GM23338 (cell line): ENCODE measurements around the gene USP3. TPM values are rescaled to one million over a fixed set of nuclear protein-coding genes. Genes with fewer than 3 reads are reported as not detected.

ENCODE experiments used
- ATAC-seq: fragments of 200-7000 bp; cut with Tn5 transposase; 3 replicates; pipeline ENCODE4 v1.9.1; 2020
- DNase-seq: peaks from one replicate; pipeline ENCODE4 v3.0.0-alpha.2; 2015; ENCODE audit warnings: low spot score
- H2AFZ ChIP-seq: fragments of 200-600 bp; sonication (generic); 2 replicates; pipeline ENCODE4 v1.8.0; 2016; ENCODE audit warnings: antibody characterized with exemption, mild to moderate bottlenecking, moderate library complexity
- H3F3A ChIP-seq: fragments of 200-600 bp; sonication (generic); replicated peaks from 2 replicates; pipeline ENCODE4 v1.8.0; 2017; ENCODE audit warnings: antibody characterized with exemption, mixed run types, low read depth
- H3K27ac ChIP-seq: fragments of 200-600 bp; sonication (generic); 2 replicates; pipeline ENCODE4 v1.6.1; 2016; ENCODE audit warnings: low read depth
- H3K27me3 ChIP-seq: fragments of 200-600 bp; sonication (generic); 2 replicates; pipeline ENCODE4 v1.8.0; 2016; ENCODE audit warnings: mild to moderate bottlenecking, mixed run types, moderate library complexity; ENCODE audit not compliant: insufficient read depth
- H3K36me3 ChIP-seq: fragments of 200-600 bp; sonication (generic); 2 replicates; pipeline ENCODE4 v1.8.0; 2016; ENCODE audit warnings: mild to moderate bottlenecking; ENCODE audit not compliant: insufficient read depth
- H3K4me1 ChIP-seq: fragments of 200-600 bp; sonication (generic); 2 replicates; pipeline ENCODE4 v1.8.0; 2016; ENCODE audit warnings: mild to moderate bottlenecking, moderate library complexity; ENCODE audit not compliant: insufficient read depth
- H3K4me2 ChIP-seq: fragments of 200-600 bp; sonication (generic); 2 replicates; pipeline ENCODE4 v1.7.1; 2017; ENCODE audit warnings: mixed run types
- H3K4me3 ChIP-seq: fragments of 200-600 bp; sonication (generic); 2 replicates; pipeline ENCODE4 v1.6.1; 2016; ENCODE audit warnings: mixed run types
- H3K79me2 ChIP-seq: fragments of 200-600 bp; sonication (generic); replicated peaks from 2 replicates; pipeline ENCODE4 v1.8.0; 2017; ENCODE audit warnings: mild to moderate bottlenecking; ENCODE audit not compliant: insufficient read depth
- H3K9me2 ChIP-seq: fragments of 200-600 bp; sonication (generic); 2 replicates; pipeline ENCODE4 v1.8.0; 2017; ENCODE audit not compliant: insufficient read depth
- H4K20me1 ChIP-seq: fragments of 200-600 bp; sonication (generic); replicated peaks from 2 replicates; pipeline ENCODE4 v1.8.0; 2017; ENCODE audit warnings: mild to moderate bottlenecking; ENCODE audit not compliant: insufficient read depth
- H3K27ac Mint-ChIP-seq: 2 replicates; pipeline ENCODE4 v1.8.0; 2020; ENCODE audit warnings: inconsistent platforms, mild to moderate bottlenecking, moderate library complexity, mixed read lengths
- H3K27me3 Mint-ChIP-seq: 3 replicates; pipeline ENCODE4 v1.8.0; 2022; ENCODE audit warnings: low read depth, mild to moderate bottlenecking, moderate library complexity, mixed read lengths, inconsistent platforms; ENCODE audit not compliant: insufficient read depth, poor library complexity
- H3K36me3 Mint-ChIP-seq: 3 replicates; pipeline ENCODE4 v1.8.0; 2021; ENCODE audit warnings: low read depth, mild to moderate bottlenecking, inconsistent platforms, moderate library complexity, mixed read lengths
- H3K4me1 Mint-ChIP-seq: 3 replicates; pipeline ENCODE4 v1.8.0; 2020; ENCODE audit warnings: mild to moderate bottlenecking, inconsistent platforms, mixed read lengths
- H3K4me3 Mint-ChIP-seq: 3 replicates; pipeline ENCODE4 v1.8.0; 2021; ENCODE audit warnings: moderate library complexity, mild to moderate bottlenecking, inconsistent platforms, mixed read lengths
- H3K9me3 Mint-ChIP-seq: 3 replicates; pipeline ENCODE4 v1.8.0; 2020; ENCODE audit warnings: moderate library complexity, mild to moderate bottlenecking, inconsistent platforms, mixed read lengths
- CREB1 ChIP-seq: fragments of 250-450 bp; sonication (Bioruptor Pico); IDR thresholded peaks from 2 replicates; pipeline ENCODE4 v1.5.0; 2020; ENCODE audit warnings: low read depth, mild to moderate bottlenecking, moderate library complexity
- JUNB ChIP-seq: IDR thresholded peaks from one replicate; pipeline ENCODE4 v1.6.1; 2016; ENCODE audit warnings: antibody characterized with exemption; ENCODE audit not compliant: unreplicated experiment
- POLR2AphosphoS5 ChIP-seq: IDR thresholded peaks from 2 replicates; pipeline ENCODE4 v1.6.1; 2016; ENCODE audit warnings: antibody characterized with exemption, low read depth
- STAT1 ChIP-seq: IDR thresholded peaks from one replicate; pipeline ENCODE4 v1.6.1; 2016; ENCODE audit warnings: antibody characterized with exemption; ENCODE audit not compliant: unreplicated experiment
- ZNF114 ChIP-seq: fragments of 250-450 bp; sonication (Bioruptor Pico); IDR thresholded peaks from 2 replicates; pipeline ENCODE4 v1.5.0; 2020; ENCODE audit warnings: mild to moderate bottlenecking, moderate library complexity
- ZNF331 ChIP-seq: fragments of 250-450 bp; sonication (Bioruptor Pico); IDR thresholded peaks from 2 replicates; pipeline ENCODE4 v1.5.0; 2020; ENCODE audit warnings: low read depth, mild to moderate bottlenecking, moderate library complexity
- ZNF462 ChIP-seq: fragments of 250-450 bp; sonication (Bioruptor Pico); IDR thresholded peaks from 2 replicates; pipeline ENCODE4 v1.5.0; 2020; ENCODE audit warnings: mild to moderate bottlenecking, moderate library complexity
- polyA plus RNA-seq: library from polyadenylated mRNA; unstranded; fragments of >200 nt; fragmentation: Nextera tagmentation; extraction: Ambion mirVana; gene quantifications from 2 replicates; pipeline ENCODE4 v1.2.1, GENCODE V29; 2016
- total RNA-seq: library from RNA; depleted of rRNA; stranded (reverse); fragments of >200 nt; shearing (Covaris generic); gene quantifications from 2 replicates; pipeline ENCODE4 v1.2.3, GENCODE V29; 2014
- TF ChIP-seq, protein P1 (sequence below): IDR thresholded peaks from 2 replicates; pipeline ENCODE4 v1.6.1; 2016; ENCODE audit warnings: antibody characterized with exemption
- TF ChIP-seq, protein P2 (sequence below), 2 experiments: fragments of 200-600 bp in 1 of 2; sonication (generic) in 1 of 2; conservative IDR thresholded peaks; 2 replicates each; pipeline versions ENCODE4 v1.5.1 to v1.6.1; 2016 to 2017; ENCODE audit warnings: antibody characterized with exemption in 2 of 2, low read depth in 2 of 2, mild to moderate bottlenecking in 2 of 2, moderate library complexity in 1 of 2
- TF ChIP-seq, protein P3 (sequence below): IDR thresholded peaks from one replicate; pipeline ENCODE4 v1.6.1; 2018; ENCODE audit warnings: antibody characterized with exemption; ENCODE audit not compliant: unreplicated experiment

USP3 gene
- total and polyA plus RNA-seq, 2 experiments from 2014 or later: 9.7 to 9.9 TPM

- Histone ChIP-seq H4K20me1 (no peaks in the 10 kb centered on the region), H3K79me2 (no peaks in the 10 kb centered on the region), H3K27ac (no peak overlapping the region), H2AFZ (no peak overlapping the region), H3K36me3 (peaks cover 6% of the 10 kb centered on the region; the same call in 1 of the 2 replicates), H3K4me2 (no peak overlapping the region), H3K4me3 (no peak overlapping the region), H3K9me2 (no peaks in the 10 kb centered on the region), H3F3A (no peaks in the 10 kb centered on the region), H3K4me1 (no peaks in the 10 kb centered on the region), H3K27me3 (no peaks in the 10 kb centered on the region)
- Mint-ChIP-seq H3K9me3 (no peaks in the 10 kb centered on the region), H3K36me3 (no peaks in the 10 kb centered on the region), H3K27me3 (no peaks in the 10 kb centered on the region), H3K4me3 (no peak overlapping the region), H3K4me1 (no peaks in the 10 kb centered on the region), H3K27ac (no peak overlapping the region)
- ATAC-seq (no peak), DNase-seq (no peak)
- TF ChIP-seq STAT1 (no peak), ZNF462 (CRISPR knock-in tag) (no peak), JUNB (no peak), CREB1 (CRISPR knock-in tag) (no peak), ZNF331 (no peak), ZNF114 (CRISPR knock-in tag) (no peak), POLR2AphosphoS5 (no peak)
- TF ChIP-seq, protein P1, sequence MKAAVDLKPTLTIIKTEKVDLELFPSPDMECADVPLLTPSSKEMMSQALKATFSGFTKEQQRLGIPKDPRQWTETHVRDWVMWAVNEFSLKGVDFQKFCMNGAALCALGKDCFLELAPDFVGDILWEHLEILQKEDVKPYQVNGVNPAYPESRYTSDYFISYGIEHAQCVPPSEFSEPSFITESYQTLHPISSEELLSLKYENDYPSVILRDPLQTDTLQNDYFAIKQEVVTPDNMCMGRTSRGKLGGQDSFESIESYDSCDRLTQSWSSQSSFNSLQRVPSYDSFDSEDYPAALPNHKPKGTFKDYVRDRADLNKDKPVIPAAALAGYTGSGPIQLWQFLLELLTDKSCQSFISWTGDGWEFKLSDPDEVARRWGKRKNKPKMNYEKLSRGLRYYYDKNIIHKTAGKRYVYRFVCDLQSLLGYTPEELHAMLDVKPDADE: no peak
- TF ChIP-seq, protein P2, sequence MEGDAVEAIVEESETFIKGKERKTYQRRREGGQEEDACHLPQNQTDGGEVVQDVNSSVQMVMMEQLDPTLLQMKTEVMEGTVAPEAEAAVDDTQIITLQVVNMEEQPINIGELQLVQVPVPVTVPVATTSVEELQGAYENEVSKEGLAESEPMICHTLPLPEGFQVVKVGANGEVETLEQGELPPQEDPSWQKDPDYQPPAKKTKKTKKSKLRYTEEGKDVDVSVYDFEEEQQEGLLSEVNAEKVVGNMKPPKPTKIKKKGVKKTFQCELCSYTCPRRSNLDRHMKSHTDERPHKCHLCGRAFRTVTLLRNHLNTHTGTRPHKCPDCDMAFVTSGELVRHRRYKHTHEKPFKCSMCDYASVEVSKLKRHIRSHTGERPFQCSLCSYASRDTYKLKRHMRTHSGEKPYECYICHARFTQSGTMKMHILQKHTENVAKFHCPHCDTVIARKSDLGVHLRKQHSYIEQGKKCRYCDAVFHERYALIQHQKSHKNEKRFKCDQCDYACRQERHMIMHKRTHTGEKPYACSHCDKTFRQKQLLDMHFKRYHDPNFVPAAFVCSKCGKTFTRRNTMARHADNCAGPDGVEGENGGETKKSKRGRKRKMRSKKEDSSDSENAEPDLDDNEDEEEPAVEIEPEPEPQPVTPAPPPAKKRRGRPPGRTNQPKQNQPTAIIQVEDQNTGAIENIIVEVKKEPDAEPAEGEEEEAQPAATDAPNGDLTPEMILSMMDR (conservative IDR thresholded peaks at IDR 0.05; ENCODE audit: low read depth in 2 of 2): no peak
- TF ChIP-seq, protein P3, sequence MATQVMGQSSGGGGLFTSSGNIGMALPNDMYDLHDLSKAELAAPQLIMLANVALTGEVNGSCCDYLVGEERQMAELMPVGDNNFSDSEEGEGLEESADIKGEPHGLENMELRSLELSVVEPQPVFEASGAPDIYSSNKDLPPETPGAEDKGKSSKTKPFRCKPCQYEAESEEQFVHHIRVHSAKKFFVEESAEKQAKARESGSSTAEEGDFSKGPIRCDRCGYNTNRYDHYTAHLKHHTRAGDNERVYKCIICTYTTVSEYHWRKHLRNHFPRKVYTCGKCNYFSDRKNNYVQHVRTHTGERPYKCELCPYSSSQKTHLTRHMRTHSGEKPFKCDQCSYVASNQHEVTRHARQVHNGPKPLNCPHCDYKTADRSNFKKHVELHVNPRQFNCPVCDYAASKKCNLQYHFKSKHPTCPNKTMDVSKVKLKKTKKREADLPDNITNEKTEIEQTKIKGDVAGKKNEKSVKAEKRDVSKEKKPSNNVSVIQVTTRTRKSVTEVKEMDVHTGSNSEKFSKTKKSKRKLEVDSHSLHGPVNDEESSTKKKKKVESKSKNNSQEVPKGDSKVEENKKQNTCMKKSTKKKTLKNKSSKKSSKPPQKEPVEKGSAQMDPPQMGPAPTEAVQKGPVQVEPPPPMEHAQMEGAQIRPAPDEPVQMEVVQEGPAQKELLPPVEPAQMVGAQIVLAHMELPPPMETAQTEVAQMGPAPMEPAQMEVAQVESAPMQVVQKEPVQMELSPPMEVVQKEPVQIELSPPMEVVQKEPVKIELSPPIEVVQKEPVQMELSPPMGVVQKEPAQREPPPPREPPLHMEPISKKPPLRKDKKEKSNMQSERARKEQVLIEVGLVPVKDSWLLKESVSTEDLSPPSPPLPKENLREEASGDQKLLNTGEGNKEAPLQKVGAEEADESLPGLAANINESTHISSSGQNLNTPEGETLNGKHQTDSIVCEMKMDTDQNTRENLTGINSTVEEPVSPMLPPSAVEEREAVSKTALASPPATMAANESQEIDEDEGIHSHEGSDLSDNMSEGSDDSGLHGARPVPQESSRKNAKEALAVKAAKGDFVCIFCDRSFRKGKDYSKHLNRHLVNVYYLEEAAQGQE: no peak
These were observed 135.8 kb downstream of the USP3 start for GRCh38 chr15:63640146-63640545.
